Skeletal muscle satellite cell (primary cell): ENCODE results near the gene DDX39B. TPM values are rescaled to one million over a fixed set of nuclear protein-coding genes. Genes with fewer than 3 reads are reported as not detected.
"Not testable (repeated sequence)": the region's sequence is repeated elsewhere in the genome, so short reads cannot be mapped to it uniquely, and the experiment has no call there.

Experiments
- H3K27me3 ChIP-seq: 2 replicates; pipeline ENCODE4 v1.7.0; 2013; ENCODE audit warnings: low read length; ENCODE audit not compliant: control insufficient read depth, insufficient read depth
- H3K36me3 ChIP-seq: 2 replicates; pipeline ENCODE4 v1.7.0; 2013; ENCODE audit warnings: mild to moderate bottlenecking, control low read depth, low read length; ENCODE audit not compliant: insufficient read depth
- H3K4me1 ChIP-seq: 2 replicates; pipeline ENCODE4 v1.7.0; 2013; ENCODE audit warnings: low read length; ENCODE audit not compliant: control insufficient read depth, insufficient read depth
- H3K4me2 ChIP-seq: 2 replicates; pipeline ENCODE4 v1.7.0; 2013; ENCODE audit warnings: mild to moderate bottlenecking, low read length
- H3K4me3 ChIP-seq: 2 replicates; pipeline ENCODE4 v1.7.0; 2013; ENCODE audit warnings: low read length
- H3K9ac ChIP-seq: 2 replicates; pipeline ENCODE4 v1.7.0; 2013; ENCODE audit warnings: mild to moderate bottlenecking, low read depth, low read length, moderate library complexity
- H3K9me3 ChIP-seq: replicated peaks from 2 replicates; pipeline ENCODE4 v1.7.0; 2013; ENCODE audit warnings: mild to moderate bottlenecking, control low read depth, low read length
- small RNA-seq: library from RNA; depleted of rRNA; stranded (forward); fragments of <200 nt; gene quantifications from one replicate; pipeline ENCODE3, GENCODE V24; 2012

Gene DDX39B

DNA sequence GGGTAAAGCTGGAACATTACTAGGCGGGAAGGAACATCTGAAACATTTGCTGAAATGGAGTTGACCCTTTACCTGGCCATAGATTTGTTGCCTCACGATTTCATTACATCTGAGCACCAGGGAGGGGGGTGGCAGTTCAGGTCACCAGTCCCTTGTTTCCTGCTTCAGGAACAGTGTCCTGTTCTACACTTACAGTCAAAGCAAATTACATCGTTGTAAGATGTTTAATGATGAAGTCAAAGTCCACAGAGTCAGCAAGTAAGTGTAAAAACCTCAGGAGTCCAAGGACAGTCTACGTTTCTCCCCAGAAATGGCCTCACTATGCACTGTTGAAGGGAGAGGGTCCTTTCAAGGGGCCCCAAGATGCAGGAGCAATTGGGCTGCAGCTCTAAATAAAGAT is 52.7 kb downstream of the DDX39B start:
- Histone ChIP-seq H3K9ac (no peak overlapping the region), H3K4me1 (peaks cover 12% of the 10 kb centered on the region), H3K4me3 (no peak overlapping the region), H3K9me3 (no peaks in the 10 kb centered on the region), H3K36me3 (no peaks in the 10 kb centered on the region), H3K4me2 (no peak overlapping the region), H3K27me3 (no peaks in the 10 kb centered on the region)

DNA sequence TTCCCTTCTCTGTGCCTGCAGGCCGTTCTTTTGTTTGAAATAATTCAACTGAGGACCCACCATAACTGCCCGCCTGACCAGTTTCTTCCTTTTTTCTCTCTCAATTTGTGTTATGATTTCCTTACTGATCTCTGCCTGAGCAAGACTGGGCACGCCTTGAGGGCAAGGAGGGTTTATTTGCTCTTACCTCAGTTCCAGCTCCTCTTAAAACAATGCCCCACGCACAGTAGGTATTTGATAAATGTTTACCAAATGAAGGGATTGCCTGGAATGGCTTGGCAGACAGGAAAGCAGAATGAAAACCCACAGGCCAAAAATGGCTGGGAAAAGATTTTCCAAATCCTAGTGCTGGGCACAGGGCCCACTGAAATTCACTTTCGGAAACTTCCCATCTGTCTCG is 54.1 kb downstream of the DDX39B start:
- not testable (repeated sequence) for H3K9me3 ChIP-seq, H3K4me2 ChIP-seq, H3K9ac ChIP-seq, H3K27me3 ChIP-seq, H3K36me3 ChIP-seq, H3K4me3 ChIP-seq
- peaks cover 20% of the 10 kb centered on the region for H3K4me1 ChIP-seq

DNA sequence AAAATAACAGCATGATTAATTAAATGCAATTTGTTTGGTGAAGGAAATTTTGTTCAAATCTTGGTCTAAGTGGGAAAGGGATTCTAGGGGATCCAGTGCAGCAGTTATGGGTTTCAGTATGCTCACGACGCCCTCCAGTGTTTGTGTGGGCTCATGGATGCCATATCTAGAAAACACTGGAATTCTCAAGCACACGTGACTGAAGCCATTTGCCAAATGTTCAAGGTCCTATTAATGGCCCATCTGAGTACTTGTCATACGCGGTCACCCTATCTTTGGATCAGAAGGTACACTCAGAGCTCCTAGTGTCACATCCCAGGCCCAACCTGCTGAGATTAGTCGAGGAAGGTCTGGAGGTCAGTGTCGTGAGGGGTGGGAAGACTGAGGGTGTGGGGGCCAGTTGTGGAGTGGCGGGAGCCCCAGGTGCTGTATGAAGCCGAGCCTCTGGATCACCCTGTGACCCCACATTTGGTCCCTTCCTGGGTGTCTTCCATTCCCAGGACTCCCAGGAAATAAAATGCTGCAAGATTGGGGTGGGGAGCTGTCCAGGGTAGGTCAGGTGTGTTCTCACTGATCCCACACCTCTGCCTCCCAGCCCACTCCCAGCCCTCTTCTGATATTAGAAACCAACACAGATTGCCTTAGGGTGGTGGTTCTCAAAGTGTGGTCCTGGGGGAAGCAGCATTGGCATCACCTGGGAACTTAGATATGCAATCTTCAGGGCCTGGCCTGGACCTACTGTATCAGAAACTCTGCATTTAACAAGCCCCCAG is 55.6 kb downstream of the DDX39B start:
- not testable (repeated sequence) for H3K9me3 ChIP-seq

DNA sequence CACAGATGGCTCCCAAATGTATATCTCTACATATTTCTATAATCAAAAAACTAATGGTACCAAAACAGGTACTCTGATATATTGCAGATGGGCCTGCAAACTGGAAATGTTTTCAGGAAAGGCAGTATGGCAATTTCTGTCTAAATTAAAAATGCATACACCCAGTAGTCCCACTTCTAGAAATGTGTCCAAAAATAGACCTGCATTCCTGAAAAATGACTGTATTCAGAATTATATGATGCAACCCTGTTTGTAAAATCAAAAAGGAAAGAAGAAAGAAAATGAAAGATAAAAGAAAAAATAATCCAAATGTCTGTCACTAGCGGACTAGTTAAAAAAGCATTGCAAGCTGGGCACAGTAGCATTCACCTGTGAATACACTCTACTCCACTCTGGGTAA is 56.7 kb downstream of the DDX39B start:
- Histone ChIP-seq H3K36me3 (no peaks in the 10 kb centered on the region), H3K4me3 (no peak overlapping the region), H3K9ac (no peak overlapping the region), H3K4me2 (no peak overlapping the region), H3K4me1 (peaks cover 20% of the 10 kb centered on the region), H3K27me3 (no peaks in the 10 kb centered on the region), H3K9me3 (no peaks in the 10 kb centered on the region)

More for the DNA sequence above, 55.6 kb downstream of the DDX39B start:
- not testable (repeated sequence) for H3K4me3 ChIP-seq, H3K36me3 ChIP-seq, H3K9ac ChIP-seq, H3K4me2 ChIP-seq, H3K27me3 ChIP-seq
- H3K4me1 ChIP-seq: peaks cover 20% of the 10 kb centered on the region

DNA sequence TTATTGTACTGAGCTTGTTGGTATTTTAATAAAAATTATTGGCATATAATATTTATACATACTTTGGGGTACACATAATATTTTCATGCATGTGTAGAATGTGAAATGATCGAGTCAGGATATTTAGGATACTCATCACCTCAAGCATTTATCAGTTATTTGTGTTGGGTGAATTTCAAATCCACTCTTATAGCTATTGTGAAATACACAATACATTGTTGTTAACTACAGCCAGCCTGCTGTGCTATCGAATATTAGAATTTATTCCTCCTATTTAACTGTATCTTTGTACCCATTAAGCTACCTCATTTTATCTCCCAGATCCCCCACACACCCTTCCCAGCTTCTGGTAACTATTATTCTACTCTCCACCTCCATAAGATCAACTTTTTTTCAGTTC is 58.4 kb downstream of the DDX39B start:
- H3K4me2 ChIP-seq: no peak overlapping the region
- H3K9me3 ChIP-seq: no peaks in the 10 kb centered on the region
- H3K36me3 ChIP-seq: no peaks in the 10 kb centered on the region
- H3K4me1 ChIP-seq: peaks cover 20% of the 10 kb centered on the region
- H3K4me3 ChIP-seq: no peak overlapping the region
- H3K9ac ChIP-seq: no peak overlapping the region
- H3K27me3 ChIP-seq: peaks cover 8% of the 10 kb centered on the region

DNA sequence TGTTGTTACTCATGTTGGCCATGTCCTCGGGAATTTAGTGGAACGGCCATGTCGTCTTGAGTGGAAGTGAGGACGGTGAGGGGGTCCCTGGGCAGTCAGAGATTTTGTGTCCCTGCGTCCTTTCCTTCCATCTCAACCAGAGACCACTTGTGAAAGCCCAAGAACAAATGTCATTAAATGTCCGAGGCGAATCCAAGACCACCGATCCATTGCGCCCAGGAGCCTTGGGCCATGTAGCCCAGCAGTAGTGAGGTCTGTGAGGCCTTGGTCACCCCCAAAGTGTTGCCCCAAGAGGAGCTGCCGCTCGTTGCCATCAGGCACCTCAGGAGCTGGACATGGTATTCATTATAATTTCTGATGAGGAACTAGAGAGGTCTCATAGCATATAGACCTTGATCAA is 61.2 kb downstream of the DDX39B start:
- no peak overlapping the region for H3K4me2 ChIP-seq
- no peak overlapping the region for H3K9ac ChIP-seq
- peaks cover 20% of the 10 kb centered on the region for H3K4me1 ChIP-seq
- peaks cover 30% of the 10 kb centered on the region for H3K27me3 ChIP-seq
- no peaks in the 10 kb centered on the region for H3K36me3 ChIP-seq
- no peak overlapping the region for H3K4me3 ChIP-seq
- H3K9me3 ChIP-seq: no peaks in the 10 kb centered on the region

Small RNA genes within 50 kb of the gene (small RNA-seq; reads per million reads assigned to genes)
- gene AL663061.1 (not detected), gene RF00019 (not detected), gene SNORD117 (586 reads per million, percentile 99 among the genes with 10 or more reads in this experiment), gene SNORD84 (not detected)
